HEK293 (cell line): ENCODE data around the gene CASZ1.

Experiments used
- CTCF ChIA-PET: fragments of 350-600 bp; formaldehyde crosslinking; extraction: SDS; loops from one replicate; lab custom pipeline; 2021; ENCODE audit warnings: antibody characterized with exemption; lab: Yijun Ruan, JAX
- POLR2A ChIA-PET: fragments of 300-600 bp; formaldehyde crosslinking; extraction: SDS; loops from one replicate; lab custom pipeline; 2020; ENCODE audit warnings: antibody characterized with exemption, inconsistent platforms; lab: Yijun Ruan, JAX
- H3K27ac ChIP-seq: fragments of 200-500 bp; sonication (Bioruptor generic); 2 replicates; pipeline ENCODE4 v1.5.1; 2014; ENCODE audit warnings: low read depth, low read length, control low read depth, inconsistent platforms; ENCODE audit errors: extremely low read depth
- H3K36me3 ChIP-seq, 2 experiments: fragments of 200-500 bp in 1 of 2; sonication (Bioruptor generic) in 1 of 2; 1 replicate in 1 of 2; 2 replicates in 1 of 2; pipeline ENCODE4 v1.5.1; 2014 to 2017; ENCODE audit warnings: inconsistent platforms in 2 of 2, low read length in 2 of 2; ENCODE audit not compliant: control insufficient read depth in 2 of 2, insufficient read depth in 1 of 2
- H3K4me1 ChIP-seq: fragments of 200-500 bp; sonication (Bioruptor generic); 2 replicates; pipeline ENCODE4 v1.5.1; 2014; ENCODE audit warnings: mild to moderate bottlenecking, low read length, inconsistent platforms; ENCODE audit not compliant: control insufficient read depth, insufficient read depth
- H3K4me3 ChIP-seq: 2 replicates; pipeline ENCODE4 v1.5.1; 2011; ENCODE audit warnings: low read depth, mild to moderate bottlenecking, control low read depth, low read length, moderate library complexity
- H3K9me3 ChIP-seq: fragments of 200-500 bp; sonication (Bioruptor generic); 2 replicates; pipeline ENCODE4 v1.5.1; 2014; ENCODE audit warnings: low read depth, low read length, inconsistent platforms; ENCODE audit not compliant: control insufficient read depth, insufficient read depth
- IKZF3 ChIP-seq: fragments of 450-650 bp; IDR thresholded peaks from 2 replicates; pipeline ENCODE4 v1.5.0; 2018; ENCODE audit warnings: missing biosample characterization, mild to moderate bottlenecking, missing genetic modification characterization, moderate library complexity
- ZBTB8A ChIP-seq: fragments of 450-650 bp; formaldehyde crosslinking; IDR thresholded peaks from 2 replicates; pipeline ENCODE4 v1.5.1; 2016; ENCODE audit warnings: missing biosample characterization, missing genetic modification characterization
- ZNF132 ChIP-seq: fragments of 450-650 bp; formaldehyde crosslinking; IDR thresholded peaks from 2 replicates; pipeline ENCODE4 v1.5.1; 2017; ENCODE audit warnings: missing biosample characterization, missing genetic modification characterization, borderline replicate concordance
- ZNF223 ChIP-seq: fragments of 450-650 bp; formaldehyde crosslinking; IDR thresholded peaks from 2 replicates; pipeline ENCODE4 v1.5.1; 2016; ENCODE audit warnings: missing biosample characterization, missing genetic modification characterization
- ZNF335 ChIP-seq: fragments of 450-650 bp; formaldehyde crosslinking; conservative IDR thresholded peaks from 2 replicates; pipeline ENCODE4 v1.5.1; 2016; ENCODE audit warnings: missing biosample characterization, missing genetic modification characterization
- ZNF670 ChIP-seq: fragments of 450-650 bp; formaldehyde crosslinking; IDR thresholded peaks from 2 replicates; pipeline ENCODE4 v1.5.1; 2016; ENCODE audit warnings: missing biosample characterization, missing genetic modification characterization, low read depth
- TF ChIP-seq, protein P1 (sequence below): fragments of 450-650 bp; formaldehyde crosslinking; IDR thresholded peaks from 2 replicates; pipeline ENCODE4 v1.5.1; 2016; ENCODE audit warnings: missing biosample characterization, missing genetic modification characterization, borderline replicate concordance
- TF ChIP-seq, protein P2 (sequence below): fragments of 450-650 bp; formaldehyde crosslinking; optimal IDR thresholded peaks from 2 replicates; pipeline ENCODE3; 2016; ENCODE audit warnings: missing biosample characterization, mild to moderate bottlenecking, missing genetic modification characterization
- TF ChIP-seq, protein P3 (sequence below): fragments of 450-650 bp; formaldehyde crosslinking; IDR thresholded peaks from 2 replicates; pipeline ENCODE4 v1.5.1; 2016; ENCODE audit warnings: missing biosample characterization, missing genetic modification characterization
- TF ChIP-seq, protein P4 (sequence below): IDR thresholded peaks from 2 replicates; pipeline ENCODE4 v1.6.1; 2011; ENCODE audit warnings: mild to moderate bottlenecking, low read depth, low read length, borderline replicate concordance

The CASZ1 gene

DNA sequence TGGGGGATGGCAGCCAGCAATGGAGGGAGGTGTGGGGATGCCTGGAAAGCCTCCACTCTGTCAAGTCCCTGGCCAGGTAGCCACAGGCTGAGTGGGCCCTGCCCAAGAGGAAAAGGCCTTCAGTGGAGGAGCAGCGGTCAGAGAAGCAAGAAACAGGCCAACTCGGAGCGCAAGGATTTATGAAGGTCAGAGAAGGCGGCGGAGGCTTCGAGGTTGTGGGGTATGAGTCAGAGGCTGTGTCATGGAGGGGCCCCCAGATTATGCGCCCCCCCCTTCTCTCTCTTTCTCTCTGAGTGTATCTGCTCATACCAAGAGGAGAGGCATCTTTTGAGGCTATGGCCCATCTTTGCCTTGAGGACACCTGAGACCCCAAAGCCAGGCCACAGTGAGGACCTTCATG is 99.5 kb downstream of the CASZ1 start (continued):
- TF ChIP-seq ZNF223 (tag by site-specific recombination), result no peak
- TF ChIP-seq ZNF670 (tag by site-specific recombination), result no peak

DNA sequence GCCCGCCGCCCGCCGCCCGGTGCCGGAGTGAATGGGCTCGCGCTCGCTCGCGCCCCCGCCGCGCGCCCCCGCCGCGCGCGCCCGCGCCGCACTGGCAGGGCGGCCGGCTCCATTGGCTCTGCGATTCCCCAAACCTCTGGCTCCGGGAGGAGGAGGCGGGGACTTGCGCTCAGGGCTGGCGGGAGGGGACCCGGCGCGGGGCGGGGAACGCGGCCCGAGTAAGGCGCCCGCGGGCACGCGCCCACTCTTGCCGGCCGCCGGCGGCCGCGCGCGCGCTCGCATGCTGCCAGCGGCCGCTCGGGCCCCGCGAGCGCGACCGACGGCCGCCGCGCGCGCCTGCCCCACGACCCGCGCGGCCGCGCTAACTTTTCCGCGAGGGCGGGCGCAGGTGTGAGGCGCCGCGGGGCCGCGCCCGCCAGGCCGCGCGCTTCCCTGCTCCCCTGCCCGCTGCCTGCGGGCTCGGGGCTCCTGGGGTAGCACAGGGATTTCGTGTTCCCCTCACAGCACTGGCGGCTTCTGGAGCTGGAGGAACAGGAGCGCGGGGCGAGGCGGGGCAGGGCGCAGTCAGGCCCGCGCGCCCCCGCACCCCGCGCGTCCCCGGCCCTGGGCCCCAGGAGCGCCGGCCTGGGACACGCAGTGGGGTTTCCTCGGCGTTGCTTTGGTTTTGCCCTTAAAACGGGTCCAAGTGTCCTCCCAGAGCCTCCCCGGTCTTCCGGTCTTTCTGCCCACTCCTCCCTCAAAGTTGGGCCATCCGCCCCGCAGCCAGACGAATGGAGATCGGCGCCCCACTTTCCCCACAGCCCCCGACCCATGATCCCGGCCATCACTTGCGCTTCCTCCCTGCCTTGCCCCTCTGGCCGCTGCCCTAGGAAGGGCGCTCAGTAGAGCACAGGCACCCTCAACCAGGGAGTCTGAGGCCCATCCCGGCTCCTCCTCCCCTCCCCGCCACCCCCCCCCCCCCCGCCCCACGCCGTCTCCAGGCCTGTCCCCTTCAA is 101.5 kb downstream of the CASZ1 start:
- peak overlapping the region; percentile 57 for H3K4me3 ChIP-seq
- ChIA-PET POLR2A (interaction anchor here (0.6 kb wide), 1 partner anchor 477 kb away, joined by 4 read pairs; no protein-coding TSS in a partner anchor), CTCF (no interaction called here)
- no peaks in the 10 kb centered on the region for H3K36me3 ChIP-seq
- H3K4me1 ChIP-seq, result peaks cover 3% of the 10 kb centered on the region; the same call in 1 of the 2 replicates
- H3K27ac ChIP-seq, result peak overlapping the region; percentile 58; the same call in 1 of the 2 replicates
- peak; percentile 36; the same call in 1 of the 2 replicates for TF ChIP-seq ZNF335
- peak; percentile 24; the same call in 1 of the 2 replicates for TF ChIP-seq ZBTB8A (tag by site-specific recombination)
- TF ChIP-seq, protein P1, sequence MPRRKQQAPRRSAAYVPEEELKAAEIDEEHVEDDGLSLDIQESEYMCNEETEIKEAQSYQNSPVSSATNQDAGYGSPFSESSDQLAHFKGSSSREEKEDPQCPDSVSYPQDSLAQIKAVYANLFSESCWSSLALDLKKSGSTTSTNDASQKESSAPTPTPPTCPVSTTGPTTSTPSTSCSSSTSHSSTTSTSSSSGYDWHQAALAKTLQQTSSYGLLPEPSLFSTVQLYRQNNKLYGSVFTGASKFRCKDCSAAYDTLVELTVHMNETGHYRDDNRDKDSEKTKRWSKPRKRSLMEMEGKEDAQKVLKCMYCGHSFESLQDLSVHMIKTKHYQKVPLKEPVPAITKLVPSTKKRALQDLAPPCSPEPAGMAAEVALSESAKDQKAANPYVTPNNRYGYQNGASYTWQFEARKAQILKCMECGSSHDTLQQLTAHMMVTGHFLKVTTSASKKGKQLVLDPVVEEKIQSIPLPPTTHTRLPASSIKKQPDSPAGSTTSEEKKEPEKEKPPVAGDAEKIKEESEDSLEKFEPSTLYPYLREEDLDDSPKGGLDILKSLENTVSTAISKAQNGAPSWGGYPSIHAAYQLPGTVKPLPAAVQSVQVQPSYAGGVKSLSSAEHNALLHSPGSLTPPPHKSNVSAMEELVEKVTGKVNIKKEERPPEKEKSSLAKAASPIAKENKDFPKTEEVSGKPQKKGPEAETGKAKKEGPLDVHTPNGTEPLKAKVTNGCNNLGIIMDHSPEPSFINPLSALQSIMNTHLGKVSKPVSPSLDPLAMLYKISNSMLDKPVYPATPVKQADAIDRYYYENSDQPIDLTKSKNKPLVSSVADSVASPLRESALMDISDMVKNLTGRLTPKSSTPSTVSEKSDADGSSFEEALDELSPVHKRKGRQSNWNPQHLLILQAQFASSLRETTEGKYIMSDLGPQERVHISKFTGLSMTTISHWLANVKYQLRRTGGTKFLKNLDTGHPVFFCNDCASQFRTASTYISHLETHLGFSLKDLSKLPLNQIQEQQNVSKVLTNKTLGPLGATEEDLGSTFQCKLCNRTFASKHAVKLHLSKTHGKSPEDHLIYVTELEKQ (tag by site-specific recombination), result no peak
- TF ChIP-seq, protein P2, sequence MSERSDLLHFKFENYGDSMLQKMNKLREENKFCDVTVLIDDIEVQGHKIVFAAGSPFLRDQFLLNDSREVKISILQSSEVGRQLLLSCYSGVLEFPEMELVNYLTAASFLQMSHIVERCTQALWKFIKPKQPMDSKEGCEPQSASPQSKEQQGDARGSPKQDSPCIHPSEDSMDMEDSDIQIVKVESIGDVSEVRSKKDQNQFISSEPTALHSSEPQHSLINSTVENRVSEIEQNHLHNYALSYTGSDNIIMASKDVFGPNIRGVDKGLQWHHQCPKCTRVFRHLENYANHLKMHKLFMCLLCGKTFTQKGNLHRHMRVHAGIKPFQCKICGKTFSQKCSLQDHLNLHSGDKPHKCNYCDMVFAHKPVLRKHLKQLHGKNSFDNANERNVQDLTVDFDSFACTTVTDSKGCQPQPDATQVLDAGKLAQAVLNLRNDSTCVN (tag by site-specific recombination), result peak; percentile 26
- 0 out of 2 replicates have a peak, but pooled peaks have one; percentile 13 for TF ChIP-seq IKZF3 (tag by site-specific recombination)
- no peaks in the 10 kb centered on the region for H3K9me3 ChIP-seq

DNA sequence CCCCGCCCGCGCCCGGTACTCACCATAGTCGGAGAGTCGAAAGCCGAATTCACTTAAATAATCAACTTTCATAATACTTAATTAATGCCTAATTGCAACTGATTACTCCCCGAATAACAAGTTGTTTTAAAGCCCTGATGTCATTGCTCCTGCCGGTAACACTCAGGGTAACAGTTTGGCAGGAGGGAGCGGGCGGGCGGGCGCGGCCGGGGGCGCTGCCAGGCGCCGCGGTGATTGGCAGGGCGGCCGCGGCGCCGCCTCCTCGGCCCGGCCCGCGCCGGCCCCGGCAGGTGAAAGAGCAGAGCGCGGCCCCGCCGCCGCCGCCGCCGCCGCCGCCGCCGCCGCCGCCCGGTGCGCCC is 102.2 kb downstream of the CASZ1 start:
- TF ChIP-seq, protein P3, sequence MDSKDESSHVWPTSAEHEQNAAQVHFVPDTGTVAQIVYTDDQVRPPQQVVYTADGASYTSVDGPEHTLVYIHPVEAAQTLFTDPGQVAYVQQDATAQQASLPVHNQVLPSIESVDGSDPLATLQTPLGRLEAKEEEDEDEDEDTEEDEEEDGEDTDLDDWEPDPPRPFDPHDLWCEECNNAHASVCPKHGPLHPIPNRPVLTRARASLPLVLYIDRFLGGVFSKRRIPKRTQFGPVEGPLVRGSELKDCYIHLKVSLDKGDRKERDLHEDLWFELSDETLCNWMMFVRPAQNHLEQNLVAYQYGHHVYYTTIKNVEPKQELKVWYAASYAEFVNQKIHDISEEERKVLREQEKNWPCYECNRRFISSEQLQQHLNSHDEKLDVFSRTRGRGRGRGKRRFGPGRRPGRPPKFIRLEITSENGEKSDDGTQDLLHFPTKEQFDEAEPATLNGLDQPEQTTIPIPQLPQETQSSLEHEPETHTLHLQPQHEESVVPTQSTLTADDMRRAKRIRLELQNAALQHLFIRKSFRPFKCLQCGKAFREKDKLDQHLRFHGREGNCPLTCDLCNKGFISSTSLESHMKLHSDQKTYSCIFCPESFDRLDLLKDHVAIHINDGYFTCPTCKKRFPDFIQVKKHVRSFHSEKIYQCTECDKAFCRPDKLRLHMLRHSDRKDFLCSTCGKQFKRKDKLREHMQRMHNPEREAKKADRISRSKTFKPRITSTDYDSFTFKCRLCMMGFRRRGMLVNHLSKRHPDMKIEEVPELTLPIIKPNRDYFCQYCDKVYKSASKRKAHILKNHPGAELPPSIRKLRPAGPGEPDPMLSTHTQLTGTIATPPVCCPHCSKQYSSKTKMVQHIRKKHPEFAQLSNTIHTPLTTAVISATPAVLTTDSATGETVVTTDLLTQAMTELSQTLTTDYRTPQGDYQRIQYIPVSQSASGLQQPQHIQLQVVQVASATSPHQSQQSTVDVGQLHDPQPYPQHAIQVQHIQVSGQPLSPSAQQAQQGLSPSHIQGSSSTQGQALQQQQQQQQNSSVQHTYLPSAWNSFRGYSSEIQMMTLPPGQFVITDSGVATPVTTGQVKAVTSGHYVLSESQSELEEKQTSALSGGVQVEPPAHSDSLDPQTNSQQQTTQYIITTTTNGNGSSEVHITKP (tag by site-specific recombination), result no peak
- TF ChIP-seq, protein P2 (tag by site-specific recombination), result peak; percentile 22
- TF ChIP-seq ZNF132 (tag by site-specific recombination) (no peak), ZNF335 (peak; percentile 68), ZBTB8A (tag by site-specific recombination) (peak; percentile 63; the same call in 1 of the 2 replicates)
- TF ChIP-seq, protein P4, sequence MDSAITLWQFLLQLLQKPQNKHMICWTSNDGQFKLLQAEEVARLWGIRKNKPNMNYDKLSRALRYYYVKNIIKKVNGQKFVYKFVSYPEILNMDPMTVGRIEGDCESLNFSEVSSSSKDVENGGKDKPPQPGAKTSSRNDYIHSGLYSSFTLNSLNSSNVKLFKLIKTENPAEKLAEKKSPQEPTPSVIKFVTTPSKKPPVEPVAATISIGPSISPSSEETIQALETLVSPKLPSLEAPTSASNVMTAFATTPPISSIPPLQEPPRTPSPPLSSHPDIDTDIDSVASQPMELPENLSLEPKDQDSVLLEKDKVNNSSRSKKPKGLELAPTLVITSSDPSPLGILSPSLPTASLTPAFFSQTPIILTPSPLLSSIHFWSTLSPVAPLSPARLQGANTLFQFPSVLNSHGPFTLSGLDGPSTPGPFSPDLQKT, result no peak
- peak overlapping the region; percentile 41; the same call in 1 of the 2 replicates for H3K27ac ChIP-seq
- peaks cover 3% of the 10 kb centered on the region; the same call in 1 of the 2 replicates for H3K4me1 ChIP-seq

More for the DNA sequence above, 102.2 kb downstream of the CASZ1 start:
- no peaks in the 10 kb centered on the region for H3K9me3 ChIP-seq
- CTCF ChIA-PET, result no interaction called here
- POLR2A ChIA-PET, result no interaction called here
- no peaks in the 10 kb centered on the region for H3K36me3 ChIP-seq
- peak overlapping the region; percentile 57 for H3K4me3 ChIP-seq
